GM18520 (cell line): ENCODE results near the gene DLL1.

Source experiments
- ATAC-seq: cut with Tn5 transposase; IDR thresholded peaks from one replicate; pipeline ENCODE4 v1.9.1; 2021; ENCODE audit not compliant: unreplicated experiment

DLL1 gene

DNA sequence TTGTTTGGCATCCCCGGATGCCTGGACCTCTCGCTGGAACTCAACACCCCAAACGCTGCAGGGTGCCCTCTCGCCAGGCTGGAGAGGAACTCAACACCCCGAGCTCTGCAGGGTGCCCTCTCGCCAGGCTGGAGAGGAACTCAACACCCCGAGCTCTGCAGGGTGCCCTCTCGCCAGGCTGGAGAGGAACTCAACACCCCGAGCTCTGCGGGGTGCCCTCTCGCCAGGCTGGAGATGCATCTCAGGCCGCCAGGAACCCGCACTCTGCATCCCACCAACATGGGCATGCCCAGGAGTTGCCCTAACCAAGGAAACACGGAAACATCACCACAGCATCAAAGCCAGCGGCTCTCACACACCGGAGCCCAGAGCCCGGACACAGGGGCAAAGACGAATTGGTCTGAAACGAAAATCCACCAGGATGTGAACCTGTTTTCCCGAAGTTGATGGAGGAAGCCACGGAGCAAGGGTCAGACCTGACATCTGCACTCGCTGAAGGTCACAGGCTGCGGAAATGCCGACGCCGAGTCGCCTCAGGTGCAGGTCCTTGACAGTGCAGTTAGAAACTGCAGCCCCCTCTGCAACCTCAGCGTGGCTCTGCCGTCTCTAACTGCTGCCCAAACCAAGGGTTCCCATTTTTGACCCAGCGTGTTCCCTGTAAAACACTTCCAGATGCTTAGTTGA is 37.5 kb downstream of the DLL1 start:
- no peak for ATAC-seq

- ATAC-seq = no peak
Observed at GRCh38 chr6:170251776-170252571, 38.9 kb downstream of the DLL1 start.

DNA sequence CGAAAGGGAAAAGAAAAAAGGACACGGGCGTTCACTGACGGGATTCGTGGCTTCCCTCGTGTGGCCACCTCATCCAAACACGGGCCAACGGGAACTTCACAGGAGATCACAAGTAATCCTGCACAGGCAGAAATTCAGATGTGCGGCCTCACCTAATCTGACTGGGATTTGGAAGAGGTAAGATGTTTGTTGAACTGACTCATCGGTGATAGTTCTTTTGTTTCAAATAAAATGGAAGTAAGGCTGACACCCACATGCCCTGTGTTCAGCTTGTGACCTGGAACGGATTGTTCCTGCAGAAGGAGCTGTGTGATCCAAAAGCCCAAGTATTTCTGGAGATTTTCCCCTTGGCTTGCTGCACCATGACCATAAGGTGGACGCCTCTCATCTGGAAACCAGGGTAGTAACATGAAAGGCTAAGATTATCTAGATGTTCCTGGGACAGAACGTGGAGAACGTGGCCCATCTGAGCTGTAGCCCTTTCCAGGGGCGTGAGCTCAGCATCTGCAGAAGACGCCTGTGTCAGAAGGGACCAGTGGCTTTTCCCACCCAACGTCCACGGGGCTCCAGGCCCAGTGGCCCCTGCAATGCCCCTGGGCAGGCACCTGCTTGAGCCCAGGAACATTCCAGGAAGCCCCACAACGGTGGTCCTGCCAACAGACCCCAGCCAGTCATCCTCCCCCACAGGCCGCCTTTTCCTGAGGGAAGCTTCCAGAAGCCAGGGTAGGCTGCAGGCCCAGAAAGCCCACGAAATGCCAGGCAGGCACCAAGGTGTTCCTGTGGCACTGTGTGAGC is 39.7 kb downstream of the DLL1 start:
- no peak for ATAC-seq

GRCh38 chr6:170250455-170250854 is 40.4 kb downstream of the DLL1 start:
- no peak for ATAC-seq

GRCh38 chr6:170249817-170250216 is 41.1 kb downstream of the DLL1 start:
- no peak for ATAC-seq

GRCh38 chr6:170248861-170249600 is 41.8 kb downstream of the DLL1 start:
- ATAC-seq = no peak

DNA sequence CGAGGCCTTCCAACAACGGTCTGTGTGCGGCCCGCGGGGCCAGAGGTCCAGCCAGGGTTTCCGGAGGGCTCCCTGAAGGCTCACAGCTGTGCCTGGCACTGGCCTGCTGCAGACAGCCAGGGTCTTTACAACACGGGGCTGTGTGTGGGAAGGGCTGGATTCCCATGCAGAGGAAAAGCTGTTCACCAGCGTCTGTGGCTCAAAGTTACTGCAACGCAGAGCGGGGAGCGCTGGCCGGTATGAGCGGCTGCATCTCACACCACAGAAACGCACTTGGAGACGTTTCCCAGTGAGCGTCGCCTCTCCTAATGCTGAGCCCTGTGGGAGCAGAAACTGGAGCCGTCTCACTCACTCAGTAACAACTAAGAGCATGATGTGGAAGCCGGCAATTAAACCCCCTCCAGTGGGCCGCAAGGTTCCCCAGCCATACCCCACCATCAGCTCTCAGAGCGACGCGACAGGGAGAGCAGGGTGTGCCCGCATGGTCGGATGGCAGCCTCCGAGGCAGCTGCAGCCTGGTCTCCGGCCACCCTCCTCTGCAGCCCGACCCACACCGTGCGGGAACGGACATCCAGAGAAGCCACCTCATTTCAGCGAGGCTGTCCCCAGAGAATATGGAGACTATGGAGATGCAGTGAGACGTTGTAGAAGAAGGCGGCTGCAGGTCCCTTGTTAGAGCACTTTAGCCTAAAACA is 42.6 kb downstream of the DLL1 start:
- no peak for ATAC-seq

- ATAC-seq = no peak
Observed at GRCh38 chr6:170247178-170247701, 43.6 kb downstream of the DLL1 start.

DNA sequence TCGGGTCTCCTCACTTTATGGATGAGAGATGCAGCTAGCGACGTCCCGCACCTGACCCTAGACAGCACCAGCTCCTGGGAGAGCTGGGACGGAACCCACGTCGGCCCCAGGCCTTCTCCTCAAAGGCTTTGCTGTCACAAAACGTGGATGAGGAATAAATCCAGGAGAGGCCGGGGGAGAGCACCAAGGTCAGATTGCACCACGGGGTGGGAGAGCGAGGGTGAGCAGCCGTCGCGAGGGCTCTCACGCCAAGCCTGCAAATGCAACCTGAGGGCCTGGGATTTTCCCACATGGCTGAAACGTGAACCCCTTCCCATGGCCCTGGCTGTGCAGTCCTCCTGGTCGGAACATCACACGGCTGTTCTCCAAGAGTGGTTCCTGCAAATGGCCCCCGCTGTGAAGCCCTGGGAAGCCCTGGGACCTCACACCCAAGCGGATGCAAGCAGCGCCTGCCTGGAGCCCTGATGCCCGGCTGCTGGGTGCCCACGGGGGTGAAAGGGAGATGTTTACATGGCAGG is 45.3 kb downstream of the DLL1 start:
- ATAC-seq = no peak

DNA sequence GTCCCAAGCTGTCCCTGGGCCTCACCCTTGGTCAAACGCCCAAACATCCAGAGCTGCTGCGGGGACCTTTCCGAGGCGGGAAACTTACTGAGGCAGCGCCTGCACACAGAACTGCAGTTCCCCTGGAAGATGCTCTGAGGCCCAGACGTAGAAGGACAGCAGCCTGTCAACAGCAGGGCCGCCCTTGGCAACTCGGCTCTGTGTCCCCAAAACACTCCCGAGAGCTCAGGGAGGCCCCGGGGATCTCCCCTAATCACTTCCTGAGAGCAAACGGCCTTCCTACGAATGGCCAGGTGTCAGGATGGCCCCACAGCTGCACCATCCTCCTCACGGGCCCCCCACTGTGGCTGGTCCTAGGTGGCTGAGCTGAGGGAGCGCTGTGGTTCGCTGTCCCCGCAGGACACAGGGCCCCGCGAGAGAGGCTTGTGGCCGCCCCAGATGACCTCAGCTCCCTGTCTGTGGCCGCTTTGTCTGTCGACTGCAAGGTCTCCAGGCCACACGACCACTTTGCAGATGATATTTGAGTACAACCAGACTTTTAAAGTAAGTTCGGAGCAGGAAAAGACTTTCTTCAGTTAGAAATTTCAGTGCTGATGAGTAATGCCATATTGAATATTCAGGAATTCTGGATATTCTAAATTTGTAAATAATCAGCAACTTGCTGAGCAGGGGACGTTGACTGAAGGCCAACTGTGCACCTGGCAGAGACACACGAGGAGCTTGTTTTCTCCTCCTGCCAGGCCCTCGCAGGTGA is 46.0 kb downstream of the DLL1 start:
- ATAC-seq = no peak

DNA sequence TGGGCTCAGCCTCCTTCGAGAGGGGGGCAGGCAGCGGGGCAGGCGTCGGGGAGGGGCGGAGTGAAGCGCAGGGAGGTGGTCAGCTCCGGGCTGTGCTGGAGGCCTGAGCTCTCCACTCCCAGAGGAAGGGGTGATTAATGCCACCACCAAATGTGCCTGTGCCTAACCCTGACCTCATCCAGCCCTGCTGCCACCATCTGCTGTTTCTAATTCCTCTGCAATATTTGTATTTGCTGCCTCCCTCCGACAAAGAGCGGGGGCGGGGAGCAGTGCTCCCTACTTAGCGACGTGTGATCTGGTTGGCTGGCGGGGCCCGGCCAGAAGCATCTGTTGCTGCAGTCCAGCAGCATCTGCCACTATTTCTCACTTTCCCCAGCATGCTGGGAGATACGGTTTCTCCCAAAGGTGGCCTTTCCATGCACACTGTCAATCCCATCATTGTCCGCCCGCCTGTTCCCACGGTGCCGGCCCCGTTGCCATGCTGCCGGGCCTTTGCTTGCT is 47.0 kb downstream of the DLL1 start:
- no peak for ATAC-seq

DNA sequence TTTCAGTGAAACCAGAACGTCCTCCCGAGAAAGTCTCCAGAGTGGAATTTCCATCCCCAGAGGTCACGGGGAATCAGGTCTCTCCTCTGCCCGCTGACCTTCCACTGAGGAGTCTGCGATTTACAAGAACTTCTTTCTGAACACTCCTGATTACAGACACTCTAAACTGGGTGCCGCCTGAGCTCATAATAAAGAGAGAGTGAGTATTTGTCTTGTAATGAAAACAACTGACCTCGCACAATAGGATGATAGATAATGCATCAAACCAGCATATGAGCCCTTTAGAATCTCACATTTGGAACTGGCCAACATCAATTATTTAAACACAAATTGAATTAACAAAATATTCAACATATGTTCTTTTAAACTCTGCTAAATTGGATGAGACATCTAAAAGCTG is 47.5 kb downstream of the DLL1 start:
- ATAC-seq = no peak

DNA sequence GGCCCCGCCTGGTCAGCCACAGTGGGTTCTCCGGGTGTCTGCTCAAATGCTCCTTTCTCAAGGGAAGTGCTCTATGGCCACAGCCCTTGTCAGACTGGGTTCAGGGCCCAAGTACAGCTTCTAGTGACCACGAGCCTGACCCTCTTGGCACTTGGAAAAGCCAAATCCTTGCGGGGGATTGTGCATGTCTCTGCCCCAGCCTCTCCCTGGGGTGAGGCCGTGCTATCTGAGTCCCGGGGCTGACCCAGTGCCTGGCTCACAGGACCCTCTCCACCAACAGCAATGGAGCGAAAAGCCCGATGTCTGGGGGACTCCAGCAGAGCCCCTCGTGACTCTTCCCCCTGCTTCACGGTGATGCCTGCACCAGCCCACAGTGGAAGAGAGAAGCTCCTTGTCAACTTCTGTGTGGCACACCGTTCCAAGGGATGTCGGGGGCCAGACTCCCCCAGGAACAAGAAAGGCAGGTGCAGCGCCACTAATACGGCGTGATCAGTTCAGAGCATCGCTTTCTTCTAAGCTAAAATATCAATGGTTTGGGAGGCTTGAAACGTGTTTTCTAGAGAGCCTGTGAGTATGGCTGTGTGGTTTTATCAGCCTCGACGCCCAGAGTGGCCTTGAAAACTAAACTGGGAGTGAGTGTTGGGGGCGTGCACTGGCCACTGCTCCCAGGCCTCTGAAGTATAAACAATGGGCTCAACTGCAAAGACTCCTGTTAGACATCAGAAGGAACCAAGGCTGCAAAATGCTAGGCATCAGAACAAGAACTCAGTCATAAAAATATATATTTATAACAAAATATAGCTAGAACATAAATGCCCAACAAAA is 51.9 kb downstream of the DLL1 start:
- ATAC-seq = no peak

DNA sequence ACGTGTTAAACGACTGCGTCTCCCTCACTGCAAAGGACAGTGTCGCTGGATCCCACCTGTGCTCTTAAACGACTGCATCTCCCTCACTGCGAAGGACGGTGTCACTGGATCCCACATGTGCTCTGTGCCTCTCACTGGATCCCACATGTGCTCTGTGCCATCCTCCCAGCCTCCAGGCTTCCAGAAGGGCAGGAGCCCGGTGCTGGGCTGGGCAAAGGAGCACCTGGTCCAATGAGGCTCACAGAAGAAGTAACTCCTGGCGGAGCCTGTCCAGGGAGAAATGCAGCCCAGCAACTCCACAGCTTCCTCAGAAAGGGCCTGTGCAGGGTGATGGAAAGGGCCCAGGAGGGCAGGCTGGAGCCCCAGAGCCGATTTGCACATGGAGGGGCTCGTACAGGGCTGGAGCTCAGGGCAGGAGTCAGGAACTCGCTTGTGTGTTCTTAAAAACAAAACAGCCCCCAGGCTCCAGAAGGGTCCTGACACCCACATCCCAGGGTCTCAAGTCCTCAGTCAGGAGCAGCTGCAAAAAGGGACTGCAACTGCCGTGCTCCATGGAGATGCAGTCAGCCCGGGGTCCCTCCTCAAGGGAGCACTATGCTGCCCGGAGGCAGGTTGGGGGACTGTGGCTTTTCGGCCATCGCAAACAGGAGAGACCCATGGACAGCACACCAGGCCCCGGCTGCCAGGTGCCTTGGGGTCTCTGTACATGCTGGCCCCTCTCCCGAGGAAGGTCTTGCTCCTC is 52.7 kb downstream of the DLL1 start:
- ATAC-seq = no peak

DNA sequence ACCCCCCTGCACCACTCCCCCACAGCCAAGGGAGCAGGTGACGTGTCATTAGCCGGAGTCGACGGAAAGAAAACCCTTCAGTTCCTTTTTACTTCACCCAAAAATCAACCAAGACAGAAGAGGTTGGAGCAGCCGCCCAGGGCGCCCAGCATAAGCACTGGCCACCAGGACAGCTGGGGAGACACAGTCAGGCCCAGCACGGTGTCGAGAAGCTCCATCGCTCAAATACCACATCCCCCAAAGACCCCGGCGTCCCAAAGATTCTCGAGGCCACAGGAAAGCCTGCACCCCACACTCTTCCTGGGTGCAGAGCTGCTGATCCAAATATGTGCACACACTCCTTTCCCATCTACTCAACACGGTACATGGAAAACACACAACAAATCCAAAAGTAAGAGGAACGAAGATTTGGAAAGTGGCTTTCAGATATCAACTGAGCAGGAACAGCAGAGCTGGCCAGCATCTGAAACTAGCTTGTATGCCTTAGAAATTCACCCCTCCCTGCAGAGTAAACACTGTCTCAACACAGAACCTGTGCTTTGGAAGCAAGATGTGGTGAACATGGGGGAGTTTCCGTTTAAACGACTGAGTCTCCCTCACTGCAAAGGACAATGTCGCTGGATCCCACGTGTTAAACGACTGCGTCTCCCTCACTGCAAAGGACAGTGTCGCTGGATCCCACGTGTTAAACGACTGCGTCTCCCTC is 54.6 kb downstream of the DLL1 start:
- no peak for ATAC-seq

- no peak for ATAC-seq
Observed at GRCh38 chr6:170235391-170236125, 55.3 kb downstream of the DLL1 start.
